ENCODE results near the gene CYP2U1.

DNA sequence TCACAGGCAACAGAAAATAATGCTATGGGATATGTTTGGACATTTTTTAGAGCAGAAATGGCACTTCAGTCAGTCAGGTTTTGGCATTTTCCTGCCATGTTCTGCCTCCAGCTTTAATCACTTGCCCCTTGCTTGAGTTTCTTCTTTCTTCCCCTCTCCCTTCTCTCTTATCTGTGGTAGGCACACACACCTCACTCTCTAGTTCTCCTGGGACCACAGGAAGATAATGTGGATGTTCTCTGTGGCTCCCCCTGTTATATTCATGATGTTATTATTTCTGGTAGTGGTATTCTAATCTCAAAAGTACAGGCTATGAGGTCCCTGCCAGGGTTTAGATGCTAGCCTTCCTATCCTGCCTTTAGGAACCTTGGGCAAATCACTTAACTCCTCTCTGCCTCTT is 63.5 kb downstream of the CYP2U1 start:
- TF ChIP-seq FOXM1 (IDR thresholded peaks at IDR 0.05; ENCODE audit: low read depth) (no peak), RFX5 (IDR thresholded peaks at IDR 0.05; ENCODE audit: low read length) (no peak), TAF1 (IDR thresholded peaks at IDR 0.05; ENCODE audit: borderline replicate concordance, low read depth, low read length) (no peak), CHD2 (IDR thresholded peaks at IDR 0.05; ENCODE audit: low read length, partially characterized antibody) (no peak), EP300 (IDR thresholded peaks at IDR 0.05; ENCODE audit: borderline replicate concordance in 1 of 2, low read depth in 1 of 2, low read length in 1 of 2) (no peak)
- TF ChIP-seq, protein P1, sequence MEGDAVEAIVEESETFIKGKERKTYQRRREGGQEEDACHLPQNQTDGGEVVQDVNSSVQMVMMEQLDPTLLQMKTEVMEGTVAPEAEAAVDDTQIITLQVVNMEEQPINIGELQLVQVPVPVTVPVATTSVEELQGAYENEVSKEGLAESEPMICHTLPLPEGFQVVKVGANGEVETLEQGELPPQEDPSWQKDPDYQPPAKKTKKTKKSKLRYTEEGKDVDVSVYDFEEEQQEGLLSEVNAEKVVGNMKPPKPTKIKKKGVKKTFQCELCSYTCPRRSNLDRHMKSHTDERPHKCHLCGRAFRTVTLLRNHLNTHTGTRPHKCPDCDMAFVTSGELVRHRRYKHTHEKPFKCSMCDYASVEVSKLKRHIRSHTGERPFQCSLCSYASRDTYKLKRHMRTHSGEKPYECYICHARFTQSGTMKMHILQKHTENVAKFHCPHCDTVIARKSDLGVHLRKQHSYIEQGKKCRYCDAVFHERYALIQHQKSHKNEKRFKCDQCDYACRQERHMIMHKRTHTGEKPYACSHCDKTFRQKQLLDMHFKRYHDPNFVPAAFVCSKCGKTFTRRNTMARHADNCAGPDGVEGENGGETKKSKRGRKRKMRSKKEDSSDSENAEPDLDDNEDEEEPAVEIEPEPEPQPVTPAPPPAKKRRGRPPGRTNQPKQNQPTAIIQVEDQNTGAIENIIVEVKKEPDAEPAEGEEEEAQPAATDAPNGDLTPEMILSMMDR (IDR thresholded peaks at IDR 0.05) = no peak
- TF ChIP-seq, protein P2, sequence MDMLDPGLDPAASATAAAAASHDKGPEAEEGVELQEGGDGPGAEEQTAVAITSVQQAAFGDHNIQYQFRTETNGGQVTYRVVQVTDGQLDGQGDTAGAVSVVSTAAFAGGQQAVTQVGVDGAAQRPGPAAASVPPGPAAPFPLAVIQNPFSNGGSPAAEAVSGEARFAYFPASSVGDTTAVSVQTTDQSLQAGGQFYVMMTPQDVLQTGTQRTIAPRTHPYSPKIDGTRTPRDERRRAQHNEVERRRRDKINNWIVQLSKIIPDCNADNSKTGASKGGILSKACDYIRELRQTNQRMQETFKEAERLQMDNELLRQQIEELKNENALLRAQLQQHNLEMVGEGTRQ (IDR thresholded peaks at IDR 0.05; ENCODE audit: borderline replicate concordance, low read depth, low read length) = no peak
